HepG2 (cell line): ENCODE measurements around the gene GGTLC1. TPM values are rescaled to one million over a fixed set of nuclear protein-coding genes. Genes with fewer than 3 reads are reported as not detected.

Experiments used
- FOSL1 ChIP-seq: sonication (generic); formaldehyde crosslinking; IDR thresholded peaks from 2 replicates; pipeline ENCODE4 v1.9.0; 2021; ENCODE audit warnings: missing genetic modification reagents, borderline replicate concordance
- HBP1 ChIP-seq: IDR thresholded peaks from 2 replicates; pipeline ENCODE4 v1.6.1; 2016; ENCODE audit warnings: low read depth, control low read depth
- HOMEZ ChIP-seq: IDR thresholded peaks from 2 replicates; pipeline ENCODE4 v1.6.1; 2016; ENCODE audit warnings: low read depth
- JUND ChIP-seq: sonication (generic); formaldehyde crosslinking; IDR thresholded peaks from 2 replicates; pipeline ENCODE4 v1.8.0; 2022; ENCODE audit warnings: mild to moderate bottlenecking, missing genetic modification reagents
- LBX2 ChIP-seq: sonication (generic); formaldehyde crosslinking; IDR thresholded peaks from 2 replicates; pipeline ENCODE4 v1.5.0; 2020; ENCODE audit warnings: missing genetic modification reagents, mild to moderate bottlenecking, borderline replicate concordance
- MAFK ChIP-seq, 2 experiments: IDR thresholded peaks in 1 of 2; conservative IDR thresholded peaks in 1 of 2; 2 replicates each; pipeline ENCODE4 v1.6.1; 2011; ENCODE audit warnings: improper control_type of control experiment in 2 of 2, low read length in 2 of 2
- MYC ChIP-seq: sonication (generic); formaldehyde crosslinking; IDR thresholded peaks from 2 replicates; pipeline ENCODE4 v1.9.0; 2021; ENCODE audit warnings: missing genetic modification reagents, borderline replicate concordance
- NFRKB ChIP-seq: fragments of 450-650 bp; IDR thresholded peaks from 2 replicates; pipeline ENCODE4 v1.6.1; 2017
- NR2F6 ChIP-seq, 2 experiments: IDR thresholded peaks; 2 replicates each; pipeline ENCODE4 v1.6.1; 2016; ENCODE audit warnings: antibody characterized with exemption in 1 of 2, mild to moderate bottlenecking in 1 of 2
- REST ChIP-seq, 2 experiments: IDR thresholded peaks; 2 replicates each; pipeline ENCODE4 v1.6.1; 2011 to 2012; ENCODE audit warnings: low read length in 2 of 2, borderline replicate concordance in 1 of 2, low read depth in 1 of 2, mild to moderate bottlenecking in 1 of 2, moderate library complexity in 1 of 2
- SNAPC2 ChIP-seq: sonication (generic); formaldehyde crosslinking; IDR thresholded peaks from 2 replicates; pipeline ENCODE4 v1.8.1; 2022; ENCODE audit warnings: mild to moderate bottlenecking, missing genetic modification reagents
- STAT6 ChIP-seq: sonication (generic); formaldehyde crosslinking; IDR thresholded peaks from 2 replicates; pipeline ENCODE4 v1.4.0; 2020; ENCODE audit warnings: missing genetic modification reagents, mild to moderate bottlenecking, borderline replicate concordance
- ZGPAT ChIP-seq: IDR thresholded peaks from 2 replicates; pipeline ENCODE4 v1.6.1; 2016; ENCODE audit warnings: mild to moderate bottlenecking
- ZNF232 ChIP-seq: sonication (generic); formaldehyde crosslinking; IDR thresholded peaks from 2 replicates; pipeline ENCODE4 v1.4.0; 2020; ENCODE audit warnings: missing genetic modification reagents, borderline replicate concordance
- ZNF24 ChIP-seq: fragments of 450-650 bp; IDR thresholded peaks from 2 replicates; pipeline ENCODE4 v1.6.1; 2017; ENCODE audit warnings: antibody characterized with exemption, mild to moderate bottlenecking
- ZNF256 ChIP-seq: sonication (generic); formaldehyde crosslinking; conservative IDR thresholded peaks from 2 replicates; pipeline ENCODE4 v1.4.0; 2020; ENCODE audit warnings: missing genetic modification reagents
- ZNF34 ChIP-seq: sonication (generic); formaldehyde crosslinking; IDR thresholded peaks from 2 replicates; pipeline ENCODE4 v1.4.0; 2020; ENCODE audit warnings: mild to moderate bottlenecking, missing genetic modification reagents, borderline replicate concordance
- ZNF468 ChIP-seq: sonication (generic); formaldehyde crosslinking; IDR thresholded peaks from 2 replicates; pipeline ENCODE4 v1.8.0; 2022; ENCODE audit warnings: mild to moderate bottlenecking, moderate library complexity, missing genetic modification reagents
- ZNF788 ChIP-seq: sonication (generic); formaldehyde crosslinking; IDR thresholded peaks from 2 replicates; pipeline ENCODE4 v1.5.0; 2020; ENCODE audit warnings: mild to moderate bottlenecking, missing genetic modification reagents, borderline replicate concordance
- polyA plus RNA-seq, 8 experiments: library from polyadenylated mRNA; depleted of rRNA in 3 of 8; stranded (reverse) in 7 of 8; unstranded in 1 of 8; fragments of >200 nt; fragmentation: Illumina TruSeq in 4 of 8; extraction: Trizol in 4 of 8; gene quantifications; 2 replicates each; pipeline versions ENCODE4 v1.2.1 to v1.2.3, GENCODE V29; 2011 to 2016; ENCODE audit warnings: low read depth in 4 of 8, missing spikeins in 1 of 8, mixed read lengths in 1 of 8; ENCODE audit not compliant: insufficient read depth in 1 of 8
- total RNA-seq, 5 experiments: library from RNA; depleted of rRNA; stranded (reverse); fragments of >200 nt; fragmentation: Illumina TruSeq; extraction: Trizol; gene quantifications; 2 replicates each; pipeline ENCODE4 v1.2.3, GENCODE V29; 2016; ENCODE audit warnings: low read depth in 1 of 5

Gene GGTLC1
- total and polyA plus RNA-seq, 2 of the 13 experiments (the other 11 are each of a cell fraction or from before 2014, with no cell fraction given): not detected

- TF ChIP-seq LBX2 (CRISPR knock-in tag) (no peak), MYC (CRISPR knock-in tag) (no peak), REST (IDR thresholded peaks at IDR 0.05; ENCODE audit: borderline replicate concordance in 1 of 2, low read depth in 1 of 2, low read length in 2 of 2) (no peak), ZGPAT (CRISPR knock-in tag) (no peak), STAT6 (CRISPR knock-in tag) (no peak), NFRKB (no peak), ZNF34 (CRISPR knock-in tag) (no peak), ZNF256 (CRISPR knock-in tag) (no peak), ZNF788 (0 out of 2 replicates have a peak, but pooled peaks have one; percentile 21), ZNF232 (CRISPR knock-in tag) (no peak), NR2F6 (IDR thresholded peaks at IDR 0.05) (peak; percentile 34; the same call in 1 of the 2 replicates), NR2F6 (CRISPR knock-in tag; IDR thresholded peaks at IDR 0.05) (no peak), SNAPC2 (no peak), ZNF468 (CRISPR knock-in tag) (no peak), ZNF24 (no peak), MAFK (conservative IDR thresholded peaks at IDR 0.05 in 1 of 2, IDR thresholded peaks at IDR 0.05 in 1 of 2; ENCODE audit: low read length in 2 of 2) (peak; percentile 80 to 94), HBP1 (CRISPR knock-in tag) (no peak), FOSL1 (CRISPR knock-in tag) (peak; percentile 30; the same call in 1 of the 2 replicates), JUND (CRISPR knock-in tag) (no peak), HOMEZ (CRISPR knock-in tag) (no peak)
Observed at GRCh38 chr20:24034820-24035219, 46.2 kb upstream of the GGTLC1 start (continued).
